Adrenal gland (tissue), 5 donors: ENCODE data around the gene PARP11.

Experiments used
- POLR2A ChIP-seq, 2 donors: fragments of 450-650 bp; IDR thresholded peaks; one replicate each; pipeline ENCODE4 v1.6.1; 2017; ENCODE audit warnings: antibody characterized with exemption in 2 of 2, mild to moderate bottlenecking in 2 of 2, moderate library complexity in 1 of 2
- TF ChIP-seq, protein P1 (sequence below), 6 experiments: fragments of 450-650 bp in 4 of 6; fragments of 200-600 bp in 2 of 6; sonication (generic) in 1 of 6; IDR thresholded peaks; 1 replicate in 5 of 6; 2 replicates in 1 of 6; pipeline versions ENCODE4 v1.5.1 to v1.8.0; 2016 to 2021; ENCODE audit warnings: antibody characterized with exemption in 6 of 6, mild to moderate bottlenecking in 2 of 6, moderate library complexity in 1 of 6
- donor health status: DM: no; HTN: no; CAD: no.

DNA sequence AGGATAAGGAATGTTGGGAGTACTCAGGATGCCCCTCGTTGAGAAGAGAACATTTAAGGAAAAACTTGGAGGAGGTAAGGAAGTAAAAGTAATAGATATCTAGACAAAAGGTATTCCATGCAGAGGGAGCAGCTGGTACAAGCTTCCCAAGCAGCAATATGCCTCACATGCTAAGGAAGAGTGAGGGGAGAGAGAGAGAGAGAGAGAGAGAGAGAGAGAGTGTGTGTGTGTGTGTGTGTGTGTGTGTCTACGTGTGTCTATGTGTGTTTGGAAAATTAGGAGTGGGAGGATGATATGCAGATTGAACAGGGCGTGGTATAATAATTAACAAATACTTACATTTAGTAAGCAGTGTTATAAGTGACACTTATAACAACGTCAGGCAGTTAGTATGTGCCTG lies 9.2 kb upstream of the PARP11 start:
- TF ChIP-seq, protein P1, sequence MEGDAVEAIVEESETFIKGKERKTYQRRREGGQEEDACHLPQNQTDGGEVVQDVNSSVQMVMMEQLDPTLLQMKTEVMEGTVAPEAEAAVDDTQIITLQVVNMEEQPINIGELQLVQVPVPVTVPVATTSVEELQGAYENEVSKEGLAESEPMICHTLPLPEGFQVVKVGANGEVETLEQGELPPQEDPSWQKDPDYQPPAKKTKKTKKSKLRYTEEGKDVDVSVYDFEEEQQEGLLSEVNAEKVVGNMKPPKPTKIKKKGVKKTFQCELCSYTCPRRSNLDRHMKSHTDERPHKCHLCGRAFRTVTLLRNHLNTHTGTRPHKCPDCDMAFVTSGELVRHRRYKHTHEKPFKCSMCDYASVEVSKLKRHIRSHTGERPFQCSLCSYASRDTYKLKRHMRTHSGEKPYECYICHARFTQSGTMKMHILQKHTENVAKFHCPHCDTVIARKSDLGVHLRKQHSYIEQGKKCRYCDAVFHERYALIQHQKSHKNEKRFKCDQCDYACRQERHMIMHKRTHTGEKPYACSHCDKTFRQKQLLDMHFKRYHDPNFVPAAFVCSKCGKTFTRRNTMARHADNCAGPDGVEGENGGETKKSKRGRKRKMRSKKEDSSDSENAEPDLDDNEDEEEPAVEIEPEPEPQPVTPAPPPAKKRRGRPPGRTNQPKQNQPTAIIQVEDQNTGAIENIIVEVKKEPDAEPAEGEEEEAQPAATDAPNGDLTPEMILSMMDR (IDR thresholded peaks at IDR 0.05), result no peak
- no peak for TF ChIP-seq POLR2A (IDR thresholded peaks at IDR 0.05)
